ENCODE measurements around the gene ATP5F1E. TPM values are rescaled to one million over a fixed set of nuclear protein-coding genes. Genes with fewer than 3 reads are reported as not detected.
"Not testable (repeated sequence)": the region's sequence is repeated elsewhere in the genome, so short reads cannot be mapped to it uniquely, and the experiment has no call there.

ATP5F1E gene
- total RNA-seq, 1 experiment from 2014 or later, result 50.5 TPM

GRCh38 chr20:59042796-59043631, 10.9 kb upstream of the ATP5F1E start:
- peak; percentile 74 for DNase-seq (ENCODE audit: low spot score)

- no peak for DNase-seq (ENCODE audit: low spot score)
Measured at GRCh38 chr20:59042151-59042795, 10.1 kb upstream of the ATP5F1E start, which contains the start of gene PRELID3B. PRELID3B (minus strand) TSS chr20:59042786; CDS start chr20:59042730, 56 bp downstream.

GRCh38 chr20:59041487-59041886, 9.4 kb upstream of the ATP5F1E start:
- not testable (repeated sequence) for DNase-seq (ENCODE audit: low spot score)

- no peak for DNase-seq (ENCODE audit: low spot score)
Measured at GRCh38 chr20:59040667-59041066, 8.5 kb upstream of the ATP5F1E start.

GRCh38 chr20:59039233-59039632, 7.1 kb upstream of the ATP5F1E start:
- DNase-seq (ENCODE audit: low spot score), result no peak

GRCh38 chr20:59037386-59037785, 5.3 kb upstream of the ATP5F1E start:
- no peak for DNase-seq (ENCODE audit: low spot score)

GRCh38 chr20:59035381-59035780, 3.2 kb upstream of the ATP5F1E start:
- DNase-seq (ENCODE audit: low spot score), result no peak

- no peak for DNase-seq (ENCODE audit: low spot score)
Measured at GRCh38 chr20:59033616-59034165, 1.6 kb upstream of the ATP5F1E start.

- no peak for DNase-seq (ENCODE audit: low spot score)
Measured at GRCh38 chr20:59033093-59033492, 958 bp upstream of the ATP5F1E start.

- DNase-seq (ENCODE audit: low spot score), result peak; percentile 26
Measured at GRCh38 chr20:59032713-59033059, 551 bp upstream of the ATP5F1E start.

GRCh38 chr20:59031564-59032022, 542 bp downstream of the ATP5F1E start:
- DNase-seq (ENCODE audit: low spot score), result no peak

- DNase-seq (ENCODE audit: low spot score), result no peak
Measured at GRCh38 chr20:59030911-59031563, 1.1 kb downstream of the ATP5F1E start.

- no peak for DNase-seq (ENCODE audit: low spot score)
Measured at GRCh38 chr20:59028812-59029211, 3.3 kb downstream of the ATP5F1E start.

GRCh38 chr20:59027741-59028320, 4.3 kb downstream of the ATP5F1E start:
- no peak for DNase-seq (ENCODE audit: low spot score)

- DNase-seq (ENCODE audit: low spot score), result no peak
Measured at GRCh38 chr20:59026904-59027740, 5.0 kb downstream of the ATP5F1E start.

- no peak for DNase-seq (ENCODE audit: low spot score)
Measured at GRCh38 chr20:59025511-59025910, 6.6 kb downstream of the ATP5F1E start.

GRCh38 chr20:59025086-59025485, 7.0 kb downstream of the ATP5F1E start:
- no peak for DNase-seq (ENCODE audit: low spot score)

- no peak for DNase-seq (ENCODE audit: low spot score)
Measured at GRCh38 chr20:59024111-59024530, 8.0 kb downstream of the ATP5F1E start.

GRCh38 chr20:59023616-59024015, 8.5 kb downstream of the ATP5F1E start:
- DNase-seq (ENCODE audit: low spot score), result no peak

GRCh38 chr20:59022754-59023153, 9.4 kb downstream of the ATP5F1E start:
- DNase-seq (ENCODE audit: low spot score), result no peak
